Sigmoid colon (tissue), 4 donors: ENCODE measurements around the gene CAD.

Experiments
- CTCF ChIP-seq, 4 experiments: fragments of 450-650 bp in 3 of 4; fragments of 200-600 bp in 1 of 4; IDR thresholded peaks; one replicate each; pipeline ENCODE4 v1.5.1; 2016 to 2019; ENCODE audit warnings: antibody characterized with exemption in 4 of 4, mild to moderate bottlenecking in 3 of 4, moderate library complexity in 2 of 4
- EP300 ChIP-seq, 4 donors: sonication (generic); formaldehyde crosslinking; IDR thresholded peaks; one replicate each; pipeline ENCODE4 v1.6.1; 2017; ENCODE audit warnings: antibody characterized with exemption in 4 of 4
- POLR2AphosphoS5 ChIP-seq, 4 donors: sonication (generic); formaldehyde crosslinking; IDR thresholded peaks; one replicate each; pipeline ENCODE4 v1.6.1; 2017; ENCODE audit warnings: antibody characterized with exemption in 4 of 4

- no peak for TF ChIP-seq CTCF (IDR thresholded peaks at IDR 0.05)
- TF ChIP-seq POLR2AphosphoS5 (IDR thresholded peaks at IDR 0.05): peak; percentile 79 to 92 (median 85)
- TF ChIP-seq EP300 (IDR thresholded peaks at IDR 0.05): no peak
Observed at GRCh38 chr2:27211943-27212625, 5.1 kb upstream of the CAD start, which contains the start of the genes ATRAID and SLC5A6.
